ENCODE data around the gene FTCD. TPM values are rescaled to one million over a fixed set of nuclear protein-coding genes. Genes with fewer than 3 reads are reported as not detected.

The FTCD gene
- total RNA-seq, 1 experiment from 2014 or later: 5.9 TPM

DNA sequence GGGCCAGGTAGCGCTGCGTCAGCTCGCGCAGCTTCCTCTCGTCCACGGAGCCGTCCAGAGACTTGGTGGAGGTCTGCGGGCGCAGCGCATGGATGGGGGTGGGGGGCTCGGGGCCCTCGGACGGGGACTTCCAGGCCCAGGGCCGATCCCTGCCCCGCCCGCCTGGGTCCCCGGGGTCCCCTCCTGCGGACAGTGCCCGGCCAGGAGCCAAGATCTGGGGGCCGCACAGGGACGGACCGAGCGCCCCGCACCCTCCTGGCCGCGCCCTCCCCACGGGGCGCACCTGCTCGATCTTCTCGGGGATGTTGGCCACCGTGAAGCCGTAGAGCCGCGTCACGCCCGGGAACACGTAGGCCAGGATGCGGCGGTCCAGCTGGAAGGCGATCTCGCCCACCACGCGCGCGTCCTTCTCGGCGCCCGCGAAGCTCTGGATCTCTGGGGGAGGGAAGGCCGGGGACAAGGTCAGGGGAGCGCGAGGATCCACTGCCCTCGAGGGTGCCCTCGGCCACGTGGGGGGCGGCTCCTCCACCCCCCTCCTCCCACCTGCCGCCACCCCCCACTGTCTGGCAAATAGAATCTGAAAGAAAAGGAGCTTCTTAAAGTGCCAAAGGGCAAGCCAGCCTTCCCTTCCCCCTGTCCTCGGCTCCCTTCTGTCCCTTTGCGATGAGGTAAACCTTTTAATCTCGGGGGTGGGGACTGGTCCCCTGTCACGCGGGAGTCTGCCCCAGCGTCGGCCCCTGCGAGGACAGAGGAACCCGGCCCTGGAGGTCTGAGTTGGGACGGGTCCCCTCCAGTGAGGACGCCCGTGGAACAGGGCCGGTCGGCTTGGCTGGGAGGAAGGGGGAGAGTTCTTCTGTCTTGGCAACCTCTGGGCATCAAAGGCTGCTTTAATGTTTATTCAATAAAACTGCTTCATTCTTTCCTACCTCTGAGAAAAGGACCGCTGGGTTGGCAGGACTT, 6.5 kb upstream of the FTCD start:
- TF ChIP-seq, protein P1, sequence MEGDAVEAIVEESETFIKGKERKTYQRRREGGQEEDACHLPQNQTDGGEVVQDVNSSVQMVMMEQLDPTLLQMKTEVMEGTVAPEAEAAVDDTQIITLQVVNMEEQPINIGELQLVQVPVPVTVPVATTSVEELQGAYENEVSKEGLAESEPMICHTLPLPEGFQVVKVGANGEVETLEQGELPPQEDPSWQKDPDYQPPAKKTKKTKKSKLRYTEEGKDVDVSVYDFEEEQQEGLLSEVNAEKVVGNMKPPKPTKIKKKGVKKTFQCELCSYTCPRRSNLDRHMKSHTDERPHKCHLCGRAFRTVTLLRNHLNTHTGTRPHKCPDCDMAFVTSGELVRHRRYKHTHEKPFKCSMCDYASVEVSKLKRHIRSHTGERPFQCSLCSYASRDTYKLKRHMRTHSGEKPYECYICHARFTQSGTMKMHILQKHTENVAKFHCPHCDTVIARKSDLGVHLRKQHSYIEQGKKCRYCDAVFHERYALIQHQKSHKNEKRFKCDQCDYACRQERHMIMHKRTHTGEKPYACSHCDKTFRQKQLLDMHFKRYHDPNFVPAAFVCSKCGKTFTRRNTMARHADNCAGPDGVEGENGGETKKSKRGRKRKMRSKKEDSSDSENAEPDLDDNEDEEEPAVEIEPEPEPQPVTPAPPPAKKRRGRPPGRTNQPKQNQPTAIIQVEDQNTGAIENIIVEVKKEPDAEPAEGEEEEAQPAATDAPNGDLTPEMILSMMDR (conservative IDR thresholded peaks at IDR 0.05): no peak
- TF ChIP-seq EZH2 (IDR thresholded peaks at IDR 0.05; ENCODE audit: low read depth): no peak
- intact Hi-C loops (cut with micrococcal nuclease; ENCODE audit: unreplicated experiment): no loop called here
- H3K4me3 ChIP-seq: no peak overlapping the region
- no peaks in the 10 kb centered on the region for H3K36me3 ChIP-seq (ENCODE audit: low read depth)
- no peaks in the 10 kb centered on the region for H3K4me1 ChIP-seq (replicated peaks; ENCODE audit: insufficient read depth)
- no peaks in the 10 kb centered on the region for H3F3A ChIP-seq (ENCODE audit: insufficient read depth, low read depth)
- POLR2A ChIA-PET (ENCODE audit: unreplicated experiment): no interaction called here
- no peak for DNase-seq
- BruUV-seq (replicated peaks): no TSS peak
- CTCF ChIA-PET: no interaction called here
- H3K27ac ChIP-seq: no peak overlapping the region
- no peaks in the 10 kb centered on the region for H3K9me3 ChIP-seq (ENCODE audit: insufficient read depth, low read depth)
- no peaks in the 10 kb centered on the region for H4K20me1 ChIP-seq (ENCODE audit: insufficient read depth)
- H3K27me3 ChIP-seq (ENCODE audit: insufficient read depth, low read depth): no peaks in the 10 kb centered on the region
- no peak overlapping the region for H3K4me2 ChIP-seq
- H3K9me2 ChIP-seq (ENCODE audit: insufficient read depth): no peaks in the 10 kb centered on the region
- no peaks in the 10 kb centered on the region for H3K79me2 ChIP-seq (ENCODE audit: low read depth)
- H2AFZ ChIP-seq: no peak overlapping the region

DNA sequence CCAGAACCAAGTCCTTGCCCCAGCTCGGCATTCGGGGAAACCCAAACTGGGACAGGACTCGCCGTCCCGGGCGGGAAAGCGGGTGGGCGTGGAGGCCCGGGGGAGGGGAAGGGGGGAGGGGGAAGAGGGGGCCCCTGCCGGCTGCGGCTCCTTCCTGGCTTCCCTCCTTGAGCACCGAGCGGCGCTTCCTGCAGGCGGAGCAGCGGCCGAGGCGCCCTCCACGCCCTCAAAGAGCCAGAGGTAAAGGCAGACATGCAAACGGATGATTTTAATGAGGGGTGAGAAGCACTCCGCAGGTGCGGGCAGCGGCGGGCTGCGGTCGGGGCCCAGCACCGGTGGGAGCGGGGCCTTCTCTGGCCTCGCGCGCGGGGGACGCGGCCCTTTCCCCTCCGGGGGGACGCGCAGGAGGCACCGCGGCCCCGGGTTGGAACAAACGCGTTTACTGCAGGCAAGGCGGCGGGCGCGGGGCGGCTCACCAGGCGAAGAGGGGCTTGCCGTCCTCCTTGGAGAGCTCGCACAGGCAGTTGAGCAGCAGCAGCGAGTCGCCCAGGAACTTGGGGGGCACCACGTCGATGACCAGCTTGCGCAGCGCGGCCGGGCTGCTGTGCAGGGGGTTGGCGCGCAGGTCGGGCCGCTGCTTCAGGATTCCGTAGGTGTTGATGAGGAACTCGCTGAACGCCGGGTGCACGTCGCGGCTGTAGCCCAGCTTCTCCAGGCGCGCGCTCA, 5.7 kb upstream of the FTCD start:
- no peak overlapping the region for H3K4me2 ChIP-seq
- POLR2A ChIA-PET (ENCODE audit: unreplicated experiment): no interaction called here
- CTCF ChIA-PET: no interaction called here
- BruUV-seq (replicated peaks): no TSS peak
- no peaks in the 10 kb centered on the region for H3K9me3 ChIP-seq (ENCODE audit: insufficient read depth, low read depth)
- no peak overlapping the region for H3K4me3 ChIP-seq
- TF ChIP-seq EZH2 (IDR thresholded peaks at IDR 0.05; ENCODE audit: low read depth): no peak
- TF ChIP-seq, protein P1 (conservative IDR thresholded peaks at IDR 0.05): no peak
- intact Hi-C loops (cut with micrococcal nuclease; ENCODE audit: unreplicated experiment): no loop called here
- no peak overlapping the region for H2AFZ ChIP-seq
- DNase-seq: no peak
- no peaks in the 10 kb centered on the region for H3K36me3 ChIP-seq (ENCODE audit: low read depth)
- H3F3A ChIP-seq (ENCODE audit: insufficient read depth, low read depth): no peaks in the 10 kb centered on the region
- no peaks in the 10 kb centered on the region for H3K4me1 ChIP-seq (replicated peaks; ENCODE audit: insufficient read depth)
- no peaks in the 10 kb centered on the region for H3K27me3 ChIP-seq (ENCODE audit: insufficient read depth, low read depth)
- H3K27ac ChIP-seq: no peak overlapping the region
- no peaks in the 10 kb centered on the region for H3K9me2 ChIP-seq (ENCODE audit: insufficient read depth)
- H3K79me2 ChIP-seq (ENCODE audit: low read depth): no peaks in the 10 kb centered on the region
- H4K20me1 ChIP-seq (ENCODE audit: insufficient read depth): no peaks in the 10 kb centered on the region

GRCh38 chr21:46160657-46160906, 5.2 kb upstream of the FTCD start:
- ChIA-PET POLR2A (ENCODE audit: unreplicated experiment) (no interaction called here), CTCF (no interaction called here)
- Histone ChIP-seq H3F3A (ENCODE audit: insufficient read depth, low read depth) (no peaks in the 10 kb centered on the region), H3K4me2 (no peak overlapping the region), H3K27ac (no peak overlapping the region), H3K9me3 (ENCODE audit: insufficient read depth, low read depth) (no peaks in the 10 kb centered on the region), H3K27me3 (ENCODE audit: insufficient read depth, low read depth) (no peaks in the 10 kb centered on the region), H3K4me3 (no peak overlapping the region), H3K36me3 (ENCODE audit: low read depth) (no peaks in the 10 kb centered on the region), H3K4me1 (replicated peaks; ENCODE audit: insufficient read depth) (no peaks in the 10 kb centered on the region), H3K9me2 (ENCODE audit: insufficient read depth) (no peaks in the 10 kb centered on the region), H4K20me1 (ENCODE audit: insufficient read depth) (no peaks in the 10 kb centered on the region), H3K79me2 (ENCODE audit: low read depth) (no peaks in the 10 kb centered on the region), H2AFZ (no peak overlapping the region)
- no peak for DNase-seq
- TF ChIP-seq, protein P1 (conservative IDR thresholded peaks at IDR 0.05): no peak
- TF ChIP-seq EZH2 (IDR thresholded peaks at IDR 0.05; ENCODE audit: low read depth): no peak
- BruUV-seq (replicated peaks): no TSS peak
- intact Hi-C loops (cut with micrococcal nuclease; ENCODE audit: unreplicated experiment): no loop called here
